IPS-11a (cell line): ENCODE data around the gene REP15.
A peak's percentile ranks its signal among the peaks of the same experiment; 100 is the strongest.
"Not testable (repeated sequence)": the region's sequence is repeated elsewhere in the genome, so short reads cannot be mapped to it uniquely, and the experiment has no call there.

Source experiments
- H3K4me3 ChIP-seq: one replicate; pipeline ENCODE4 v1.5.1; 2013; ENCODE audit warnings: low read depth, low read length, control low read depth

The REP15 gene

DNA sequence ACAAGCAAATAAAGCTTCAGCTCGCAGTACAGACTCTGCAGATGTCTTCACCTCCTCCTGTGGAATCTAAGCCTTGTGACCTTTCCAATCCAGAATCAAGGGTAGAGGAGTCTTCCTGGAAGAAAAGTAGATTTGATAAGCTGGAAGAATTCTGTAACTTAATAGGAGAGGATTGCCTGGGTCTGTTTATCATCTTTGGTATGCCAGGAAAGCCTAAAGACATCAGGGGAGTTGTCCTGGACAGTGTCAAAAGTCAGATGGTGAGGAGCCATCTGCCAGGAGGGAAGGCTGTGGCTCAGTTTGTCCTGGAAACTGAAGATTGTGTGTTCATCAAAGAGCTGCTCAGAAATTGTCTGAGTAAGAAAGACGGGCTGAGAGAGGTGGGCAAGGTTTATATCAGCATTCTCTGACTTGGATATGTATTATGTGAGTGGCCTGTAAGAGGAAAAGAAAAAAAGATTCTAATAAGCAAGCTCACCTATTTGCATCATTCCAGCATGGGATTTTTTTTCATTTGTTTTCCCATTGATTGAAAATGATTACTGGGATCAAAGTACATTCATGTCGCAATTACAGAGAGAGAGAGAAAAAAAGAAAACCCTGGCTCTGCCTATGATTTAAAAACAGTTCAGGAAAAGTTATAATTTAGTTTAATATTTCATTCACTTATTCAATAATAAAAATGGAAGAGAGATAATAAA is 767 bp downstream of the REP15 start:
- no peak overlapping the region for H3K4me3 ChIP-seq

DNA sequence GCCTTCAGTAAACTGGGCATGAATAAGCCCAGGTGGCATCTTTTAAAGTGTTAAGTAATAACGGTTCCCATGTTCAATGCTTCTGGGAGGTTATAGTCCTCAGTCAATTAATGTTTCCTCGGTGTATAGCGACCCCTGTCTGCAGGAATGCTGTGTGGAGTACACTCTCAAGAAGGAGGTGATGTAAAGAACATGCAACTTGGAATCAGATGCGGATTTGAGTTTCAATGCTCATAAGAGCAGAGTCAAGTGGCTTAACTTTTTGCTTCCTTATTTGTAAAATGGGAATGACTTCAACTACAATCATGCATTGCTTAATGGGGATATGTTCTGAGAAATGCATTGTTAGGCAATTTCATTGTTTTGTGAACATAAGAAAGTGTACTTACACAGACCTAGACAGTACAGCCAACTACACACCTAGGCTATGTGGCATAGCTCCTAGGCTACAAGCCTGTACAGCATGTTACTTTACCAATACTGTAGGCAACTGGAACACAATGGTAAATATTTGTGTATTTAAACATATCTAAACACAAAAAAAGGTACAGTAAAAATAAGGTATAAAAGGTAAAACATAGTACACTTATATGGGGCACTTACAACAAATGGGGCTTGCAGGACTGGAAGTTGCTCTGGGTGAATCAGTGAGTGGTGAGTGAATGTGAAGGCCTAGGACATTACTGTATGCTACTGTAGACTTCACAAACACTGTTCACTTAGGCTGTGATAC is 7.6 kb downstream of the REP15 start:
- no peak overlapping the region for H3K4me3 ChIP-seq

DNA sequence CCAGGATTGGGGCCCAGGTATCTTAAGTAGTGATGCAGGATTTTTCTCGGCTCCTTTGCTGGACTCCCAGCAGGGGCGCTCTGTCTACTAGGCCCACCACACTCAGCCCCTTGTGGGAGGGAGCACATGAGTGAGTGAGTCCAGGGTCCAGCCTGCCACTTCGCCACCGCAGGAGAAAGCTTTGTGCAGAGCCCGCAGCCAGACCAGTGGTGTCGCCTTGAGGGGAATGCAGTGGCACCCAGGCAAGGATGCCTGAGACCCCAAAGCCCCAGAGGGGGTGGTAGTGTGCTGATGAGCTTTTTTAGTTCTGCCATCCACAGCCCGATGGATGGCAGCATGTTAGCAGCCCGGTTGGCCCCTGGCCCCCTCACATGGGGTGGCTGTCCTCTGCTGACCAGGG is 9.0 kb downstream of the REP15 start:
- no peak overlapping the region for H3K4me3 ChIP-seq

DNA sequence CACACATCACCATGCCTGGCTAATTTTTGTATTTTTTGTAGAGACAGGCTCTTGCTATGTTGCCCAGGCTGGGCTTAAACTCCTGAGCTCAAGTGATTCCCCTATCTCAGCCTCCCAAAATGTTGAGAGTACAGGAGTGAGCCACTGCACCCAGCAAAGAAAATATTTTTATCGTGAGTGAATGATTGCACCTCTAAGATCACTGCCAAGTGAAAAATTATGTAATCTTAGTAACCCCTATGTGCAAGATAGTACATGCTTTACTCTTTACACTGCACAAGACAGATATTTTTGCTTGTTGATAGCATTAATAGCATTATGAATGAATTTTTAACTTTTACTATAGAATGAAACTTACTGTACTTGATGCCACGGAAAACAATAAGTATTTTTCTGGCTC is 11.0 kb downstream of the REP15 start:
- H3K4me3 ChIP-seq = no peak overlapping the region

DNA sequence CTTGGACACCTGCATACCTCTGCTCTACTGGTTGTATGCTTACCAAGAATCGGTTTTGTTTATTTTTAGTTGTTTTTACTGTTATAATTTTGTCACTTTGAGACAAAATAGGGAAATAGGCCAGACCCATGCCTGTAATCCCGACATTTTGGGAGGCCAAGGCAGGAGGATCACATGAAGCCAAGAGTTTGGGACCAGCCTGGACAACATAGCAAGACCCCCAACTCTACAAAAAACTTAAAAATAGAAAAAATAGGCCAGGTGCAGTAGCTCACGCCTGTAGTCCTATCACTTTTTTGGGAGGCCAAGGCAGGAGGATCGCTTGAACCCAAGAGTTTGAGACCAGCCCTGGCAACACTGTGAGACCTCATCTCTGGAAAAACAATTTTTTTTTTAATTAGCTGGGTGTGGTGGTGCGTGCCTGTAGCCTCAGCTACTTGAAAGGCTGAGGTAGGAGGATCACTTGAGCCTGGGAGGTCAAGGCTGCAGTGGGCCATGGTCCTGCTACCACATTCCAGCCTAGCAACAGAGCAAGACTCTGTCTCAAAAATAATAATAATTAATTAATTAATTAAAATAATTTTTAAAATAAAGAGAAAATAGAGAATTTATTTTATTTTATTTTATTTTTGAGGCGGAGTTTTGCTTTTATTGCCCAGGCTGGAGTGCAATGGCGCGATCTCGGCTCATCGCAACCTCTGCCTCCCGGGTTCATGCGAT is 13.1 kb downstream of the REP15 start:
- no peak overlapping the region for H3K4me3 ChIP-seq

DNA sequence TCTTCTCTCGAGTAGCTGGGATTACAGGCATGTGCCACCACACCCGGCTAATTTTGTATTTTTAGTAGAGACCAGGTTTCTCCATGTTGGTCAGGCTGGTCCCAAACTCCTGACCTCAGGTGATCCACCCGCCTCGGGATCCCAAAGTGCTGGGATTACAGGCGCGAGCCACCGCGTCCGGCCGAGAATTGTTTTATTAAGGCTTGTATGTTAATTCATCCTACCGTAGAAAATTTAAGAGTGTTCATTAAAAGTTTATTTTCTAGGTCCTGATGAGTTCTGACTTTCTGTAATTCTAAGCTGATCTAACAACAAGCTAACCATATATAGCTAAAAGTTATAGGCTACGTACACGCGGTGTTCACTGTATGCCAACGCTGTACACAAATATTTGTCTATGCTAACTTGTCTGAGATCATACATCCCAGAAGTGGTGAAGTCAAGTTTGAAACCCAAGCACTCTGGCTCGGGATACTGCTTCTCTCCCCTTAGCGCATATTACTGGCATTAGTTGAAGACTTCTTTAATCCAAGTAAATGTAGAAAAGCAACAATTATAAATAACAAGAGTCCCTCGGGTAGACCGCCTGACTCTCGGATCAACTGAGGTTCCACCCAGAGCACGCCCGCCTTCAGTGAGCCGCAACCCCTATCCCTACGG is 13.8 kb downstream of the REP15 start:
- H3K4me3 ChIP-seq = peak overlapping the region; percentile 88

DNA sequence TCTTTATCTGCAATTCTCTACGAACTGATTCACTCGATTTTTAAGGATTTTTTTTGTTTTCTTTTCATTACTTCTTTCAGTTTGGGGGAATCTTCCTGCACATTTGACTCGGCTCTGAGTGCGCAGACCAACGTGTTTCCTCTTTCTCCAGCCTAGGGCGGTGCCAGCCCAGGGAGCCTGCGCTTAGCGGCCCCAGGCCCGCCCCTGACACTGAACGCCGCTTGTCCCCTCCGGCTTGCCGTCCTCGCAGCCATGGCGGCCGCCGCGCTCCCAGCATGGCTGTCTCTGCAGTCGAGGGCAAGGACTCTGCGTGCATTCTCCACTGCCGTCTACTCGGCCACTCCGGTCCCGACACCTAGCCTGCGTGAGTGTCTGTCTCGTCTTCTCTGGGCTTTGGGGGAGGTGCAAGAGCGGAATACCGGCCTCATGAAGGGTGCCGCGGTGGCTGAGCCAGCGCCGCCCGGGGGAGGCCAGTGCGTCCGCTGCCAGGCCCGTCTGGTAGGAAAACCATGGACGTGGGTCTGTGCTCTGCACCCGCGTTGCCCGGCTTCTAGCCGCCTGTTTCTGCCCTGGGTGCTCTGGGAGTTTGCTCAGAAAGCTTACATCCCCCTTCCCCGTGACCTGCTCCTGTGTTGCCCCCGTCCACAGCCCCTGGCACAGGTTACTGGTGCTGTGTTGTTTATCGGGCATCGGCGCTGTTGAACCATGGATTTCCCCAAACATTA is 14.5 kb downstream of the REP15 start, which contains the start of gene MRPS35:
Gene MRPS35, plus strand, starts transcription at position 241 of the 725 bp plus-strand sequence. Its CDS starts 12 bp downstream, at position 253.
- H3K4me3 ChIP-seq = peak within 1 kb of the TSS; percentile 88

DNA sequence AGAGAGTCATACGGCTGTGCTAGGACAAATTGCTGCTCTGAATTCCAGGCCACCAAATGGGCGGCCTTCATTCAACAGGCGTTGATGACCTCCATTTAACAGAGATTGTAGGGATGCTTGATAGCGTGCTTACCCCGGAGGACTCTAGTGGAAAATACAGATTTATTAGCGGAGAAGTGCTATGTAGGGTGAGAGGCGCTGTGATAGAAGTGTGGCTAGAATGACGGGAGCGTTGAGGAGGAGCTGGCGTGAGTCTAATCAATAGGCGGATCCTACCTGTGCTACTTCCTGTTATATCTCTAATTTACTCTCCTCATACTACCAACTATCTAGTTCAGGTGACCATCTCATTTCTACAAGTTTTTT is 15.1 kb downstream of the REP15 start:
- peak overlapping the region; percentile 88 for H3K4me3 ChIP-seq

DNA sequence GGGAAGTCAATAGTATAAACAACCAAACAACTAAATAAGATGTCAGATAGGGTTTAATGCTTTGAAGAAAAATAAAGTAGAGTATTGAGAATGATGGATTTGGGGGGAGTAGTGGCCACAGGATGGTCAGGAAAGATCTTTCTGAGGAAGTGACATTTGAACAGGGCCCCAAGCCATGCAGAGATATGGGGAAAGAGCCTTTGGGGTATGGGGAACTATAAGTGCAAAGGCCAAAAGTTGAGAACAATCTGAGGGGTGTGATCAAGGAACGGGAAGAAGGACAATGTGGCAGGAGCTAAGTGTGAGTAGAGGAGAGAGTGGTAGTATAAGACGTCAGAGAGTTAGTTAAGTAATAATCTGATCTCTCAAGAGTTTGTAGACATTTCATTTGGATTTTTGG is 15.7 kb downstream of the REP15 start:
- no peak overlapping the region for H3K4me3 ChIP-seq

DNA sequence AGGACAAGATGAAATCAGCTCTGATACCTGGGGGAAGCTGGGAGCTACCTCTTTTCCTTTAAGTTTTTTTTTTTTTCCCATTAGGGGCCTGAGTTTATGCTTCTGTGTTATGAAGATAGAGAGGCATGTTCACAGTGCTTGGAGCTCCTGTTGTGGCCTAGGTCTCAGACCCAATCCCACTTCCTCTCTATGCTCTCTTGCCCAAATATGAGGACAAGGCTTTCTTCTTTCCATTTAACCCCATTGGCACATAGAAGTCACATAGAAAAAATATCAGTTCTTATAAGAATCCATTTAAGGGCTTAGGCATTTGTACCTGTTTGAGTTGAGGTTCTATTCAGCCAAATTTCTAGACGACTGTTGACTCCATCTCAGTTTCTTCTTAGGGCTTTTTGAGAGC is 27.0 kb downstream of the REP15 start:
- H3K4me3 ChIP-seq = no peak overlapping the region

DNA sequence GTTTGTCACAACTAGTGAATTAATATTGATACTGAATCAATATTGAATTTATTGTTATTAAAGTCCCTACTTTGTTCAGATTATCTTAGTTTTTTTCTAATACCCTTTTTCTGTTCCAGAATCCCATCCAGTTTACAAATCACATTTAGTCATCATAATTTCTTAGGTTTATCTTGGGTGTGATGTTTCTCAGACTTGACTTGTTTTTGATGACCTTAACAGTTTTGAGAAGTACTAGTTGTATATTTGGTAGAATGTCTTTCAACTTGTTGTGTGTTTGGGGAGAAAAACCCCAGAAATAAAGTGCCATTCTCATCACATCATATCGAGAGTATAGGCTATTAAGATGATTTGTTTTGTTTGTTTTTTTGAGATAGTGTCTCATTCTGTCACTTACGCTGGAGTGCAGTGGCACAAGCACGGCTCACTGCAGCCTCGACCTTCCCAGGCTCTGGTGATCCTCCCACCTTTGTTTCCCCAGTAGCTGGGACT is 33.9 kb downstream of the REP15 start:
- no peak overlapping the region for H3K4me3 ChIP-seq

DNA sequence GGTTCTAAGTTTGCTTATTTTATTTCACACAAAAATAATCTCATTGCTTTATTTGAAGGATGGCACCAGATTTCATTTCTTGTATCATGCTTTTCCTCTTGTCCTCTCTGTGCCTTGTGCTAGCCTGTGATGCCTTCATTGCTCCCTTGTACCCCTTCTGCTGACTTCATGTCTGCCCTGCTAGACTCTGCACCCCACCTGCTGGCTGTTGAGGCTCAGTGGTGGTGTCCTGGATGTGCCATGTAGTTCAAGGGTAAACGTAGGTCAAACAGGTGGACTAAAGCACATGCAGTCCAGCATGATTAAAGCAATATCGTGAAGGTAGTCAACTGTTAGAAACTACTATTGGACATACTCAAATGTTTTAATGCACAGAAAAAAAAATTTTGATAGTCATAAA is 36.0 kb downstream of the REP15 start:
- no peak overlapping the region for H3K4me3 ChIP-seq

DNA sequence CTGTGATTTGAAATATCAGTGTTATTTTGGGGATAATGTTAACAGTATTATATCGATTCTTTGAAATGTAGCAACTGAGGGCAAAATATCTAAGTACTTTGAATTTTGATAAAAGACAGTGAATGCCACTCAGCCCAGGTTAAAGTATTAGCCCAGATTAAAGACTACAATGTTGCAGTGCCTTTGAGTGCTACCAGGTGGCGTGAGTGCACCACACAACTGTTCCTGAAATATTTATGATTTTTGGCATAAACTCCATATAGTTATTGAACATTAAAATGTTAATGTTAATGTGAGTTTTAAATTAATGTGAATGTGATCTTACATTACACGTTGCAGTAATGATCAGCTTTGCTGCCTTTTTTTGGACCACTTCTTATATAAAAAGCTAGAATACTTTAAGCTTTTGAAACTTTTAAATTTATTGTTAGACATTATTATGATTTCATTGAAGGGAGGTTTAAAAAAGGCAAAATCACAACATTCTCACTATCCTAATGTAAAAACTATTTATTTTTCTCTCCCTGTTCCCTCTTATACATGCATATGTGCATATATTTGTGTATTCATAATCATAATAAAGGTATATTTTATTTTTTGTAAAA is 36.9 kb downstream of the REP15 start:
- H3K4me3 ChIP-seq = no peak overlapping the region

DNA sequence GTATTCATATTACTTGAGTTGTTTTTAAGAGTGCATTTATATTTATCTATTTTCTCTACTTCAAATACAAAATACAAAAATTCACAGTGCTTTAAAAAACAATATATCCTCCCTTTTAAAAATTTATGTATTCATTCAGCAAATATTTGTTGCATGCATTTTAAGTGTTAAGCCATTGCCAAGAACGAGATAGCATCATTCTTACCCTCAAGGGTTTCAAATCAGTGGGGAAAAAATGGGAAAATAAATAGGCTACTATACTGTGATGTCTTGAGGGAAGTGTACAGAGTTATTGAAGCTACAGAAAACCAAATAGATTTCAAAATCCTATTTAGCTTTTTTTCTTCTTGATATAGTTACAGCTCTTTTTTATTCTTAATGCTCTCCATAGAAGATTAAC is 37.5 kb downstream of the REP15 start:
- H3K4me3 ChIP-seq = no peak overlapping the region

DNA sequence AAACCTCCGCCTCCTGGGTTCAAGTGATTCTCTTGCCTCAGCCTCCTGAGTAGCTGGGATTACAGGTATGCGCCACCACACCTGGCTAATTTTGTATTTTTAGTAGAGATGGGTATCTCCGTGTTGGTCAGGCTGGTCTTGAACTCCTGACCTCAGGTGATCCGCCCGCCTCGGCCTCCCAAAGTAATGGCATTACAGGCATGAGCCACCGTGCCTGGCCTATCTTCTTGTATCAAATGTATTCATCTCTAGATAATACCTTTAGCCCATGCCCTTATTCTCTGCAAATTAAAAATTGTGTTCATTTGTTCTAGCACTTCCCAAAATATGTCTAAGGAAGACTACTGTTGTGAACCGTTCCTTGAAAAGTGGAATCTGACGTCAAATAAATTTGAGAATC is 38.1 kb downstream of the REP15 start:
- not testable (repeated sequence) for H3K4me3 ChIP-seq

DNA sequence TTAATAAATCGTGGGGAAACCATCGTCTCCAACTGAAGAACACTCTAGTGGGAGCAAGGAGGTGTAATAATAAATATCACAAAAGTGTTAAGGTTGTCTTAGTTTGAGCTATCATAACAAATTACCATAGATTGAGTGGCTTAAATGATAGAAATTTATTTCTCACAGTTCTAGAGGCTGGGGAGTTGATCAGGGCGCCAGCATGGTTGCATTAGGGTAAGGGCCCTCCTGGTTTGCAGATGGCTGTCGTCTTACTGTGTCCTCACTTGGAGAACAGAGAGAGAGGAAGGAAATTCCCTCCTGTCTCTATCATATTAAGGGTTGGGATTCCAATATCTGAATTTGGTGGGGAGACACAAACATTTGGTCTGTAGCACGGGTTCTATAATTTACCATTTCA is 47.4 kb downstream of the REP15 start:
- no peak overlapping the region for H3K4me3 ChIP-seq

DNA sequence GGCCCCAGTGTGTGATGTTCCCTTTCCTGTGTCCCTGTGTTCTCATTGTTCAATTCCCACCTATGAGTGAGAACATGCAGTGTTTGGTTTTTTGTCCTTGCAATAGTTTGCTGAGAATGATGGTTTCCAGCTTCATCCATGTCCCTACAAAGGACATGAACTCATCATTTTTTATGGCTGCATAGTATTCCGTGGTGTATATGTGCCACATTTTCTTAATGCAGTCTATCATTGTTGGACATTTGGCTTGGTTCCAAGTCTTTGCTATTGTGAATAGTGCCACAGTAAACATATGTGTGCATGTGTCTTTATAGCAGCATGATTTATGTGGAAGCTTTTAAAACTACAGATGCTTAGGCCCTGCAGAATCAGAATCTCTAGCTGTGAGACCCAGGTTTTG is 49.5 kb downstream of the REP15 start:
- H3K4me3 ChIP-seq = not testable (repeated sequence)
